ENCODE data around the gene FMNL2.
A peak's percentile ranks its signal among the peaks of the same experiment; 100 is the strongest.

FMNL2 gene

DNA sequence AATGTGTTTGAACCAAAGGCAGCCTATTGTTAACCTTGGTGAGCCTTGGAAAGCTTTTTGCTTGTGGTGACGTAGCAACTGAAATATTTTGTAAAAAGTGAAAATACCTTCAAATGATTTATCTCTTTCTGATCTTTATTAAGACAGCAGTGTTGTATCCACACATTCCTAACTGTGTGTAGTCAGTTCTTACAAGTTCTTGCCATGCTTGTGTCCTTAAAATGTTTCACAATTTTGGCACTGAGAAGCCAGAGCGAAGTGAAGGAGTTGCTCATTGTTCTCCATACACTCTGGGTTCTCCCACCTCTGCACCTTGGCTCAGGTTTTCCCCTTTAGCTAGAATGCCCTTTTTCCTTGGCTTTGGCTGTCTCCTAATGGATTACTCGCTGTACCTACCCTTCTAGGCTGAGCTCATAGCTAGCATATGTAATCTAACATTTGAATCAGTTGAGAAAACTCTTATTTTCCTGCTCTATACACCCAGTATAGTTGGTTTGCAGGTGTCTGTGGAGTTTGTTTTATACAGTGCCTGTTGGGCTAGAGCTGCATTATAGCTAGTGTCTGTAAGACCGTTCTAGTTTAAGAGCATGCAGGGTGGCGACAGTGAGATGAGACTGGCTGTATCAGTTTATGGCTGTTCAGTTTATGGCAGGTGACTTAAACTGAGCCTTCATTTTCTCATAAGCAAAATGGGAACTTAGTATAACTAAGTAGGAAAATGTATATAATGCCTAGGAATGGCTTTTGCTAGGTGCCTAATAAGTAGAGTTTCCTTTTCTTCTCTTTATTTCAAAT, 45.5 kb downstream of the FMNL2 start (continued):
- TF ChIP-seq WT1 (tag by site-specific recombination; IDR thresholded peaks at IDR 0.05) = no peak

- Histone ChIP-seq H3K9me3 (ENCODE audit: control insufficient read depth, insufficient read depth, low read depth, low read length) (no peaks in the 10 kb centered on the region), H3K27ac (ENCODE audit: extremely low read depth, low read depth, low read length) (no peak overlapping the region), H3K36me3 (ENCODE audit: control insufficient read depth in 2 of 2, insufficient read depth in 1 of 2, low read length in 2 of 2) (no peaks in the 10 kb centered on the region), H3K4me3 (ENCODE audit: low read depth, low read length) (no peak overlapping the region), H3K4me1 (ENCODE audit: control insufficient read depth, insufficient read depth, low read length) (peaks cover 9% of the 10 kb centered on the region; the same call in 1 of the 2 replicates)
- no peak for TF ChIP-seq ZNF223 (tag by site-specific recombination; IDR thresholded peaks at IDR 0.05)
- no peak for TF ChIP-seq ZNF146 (tag by site-specific recombination; IDR thresholded peaks at IDR 0.05)
- TF ChIP-seq EGR2 (tag by site-specific recombination; IDR thresholded peaks at IDR 0.05; ENCODE audit: low read depth) = no peak
- TF ChIP-seq ZNF600 (tag by site-specific recombination; IDR thresholded peaks at IDR 0.05) = no peak
- TF ChIP-seq GFI1B (tag by site-specific recombination; IDR thresholded peaks at IDR 0.05) = no peak
- ChIA-PET CTCF (interaction anchor here (0.7 kb wide), 1 partner anchor 53 kb away, joined by 3 read pairs; no protein-coding TSS in a partner anchor), POLR2A (no interaction called here)
These were observed 48.7 kb downstream of the FMNL2 start for GRCh38 chr2:152383702-152384101.

DNA sequence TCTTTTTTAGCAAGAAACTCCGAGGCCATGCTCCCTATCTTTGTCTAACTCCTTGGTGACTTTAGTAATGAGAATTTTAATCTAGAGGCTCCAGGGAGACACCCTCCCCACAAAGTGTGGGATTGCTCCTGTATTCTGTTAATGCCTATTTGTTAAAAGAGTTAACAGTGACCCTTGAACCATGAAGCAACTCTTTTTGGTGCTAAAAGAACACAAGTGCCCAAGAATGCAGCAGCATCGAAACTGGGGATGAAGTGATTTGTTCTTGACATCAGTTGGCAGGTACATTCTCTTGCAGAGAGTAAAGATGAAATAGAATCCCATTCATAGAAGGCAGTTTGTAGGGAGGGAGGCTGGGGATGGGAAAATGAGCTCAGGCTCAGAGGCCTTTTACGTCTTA, 50.0 kb downstream of the FMNL2 start:
- POLR2A ChIA-PET = interaction anchor here (1.0 kb wide), 1 partner anchor 9 kb away, joined by 3 read pairs; no protein-coding TSS in a partner anchor
- no peak overlapping the region for H3K27ac ChIP-seq (ENCODE audit: extremely low read depth, low read depth, low read length)
- no peak for TF ChIP-seq FEZF1 (tag by site-specific recombination; IDR thresholded peaks at IDR 0.05)
- no peak for TF ChIP-seq ZNF701 (tag by site-specific recombination; IDR thresholded peaks at IDR 0.05)
- TF ChIP-seq, protein P1, sequence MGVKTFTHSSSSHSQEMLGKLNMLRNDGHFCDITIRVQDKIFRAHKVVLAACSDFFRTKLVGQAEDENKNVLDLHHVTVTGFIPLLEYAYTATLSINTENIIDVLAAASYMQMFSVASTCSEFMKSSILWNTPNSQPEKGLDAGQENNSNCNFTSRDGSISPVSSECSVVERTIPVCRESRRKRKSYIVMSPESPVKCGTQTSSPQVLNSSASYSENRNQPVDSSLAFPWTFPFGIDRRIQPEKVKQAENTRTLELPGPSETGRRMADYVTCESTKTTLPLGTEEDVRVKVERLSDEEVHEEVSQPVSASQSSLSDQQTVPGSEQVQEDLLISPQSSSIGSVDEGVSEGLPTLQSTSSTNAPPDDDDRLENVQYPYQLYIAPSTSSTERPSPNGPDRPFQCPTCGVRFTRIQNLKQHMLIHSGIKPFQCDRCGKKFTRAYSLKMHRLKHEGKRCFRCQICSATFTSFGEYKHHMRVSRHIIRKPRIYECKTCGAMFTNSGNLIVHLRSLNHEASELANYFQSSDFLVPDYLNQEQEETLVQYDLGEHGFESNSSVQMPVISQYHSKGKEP (tag by site-specific recombination; IDR thresholded peaks at IDR 0.05) = no peak
- no peak for TF ChIP-seq ZNF560 (tag by site-specific recombination; IDR thresholded peaks at IDR 0.05; ENCODE audit: borderline replicate concordance)
- TF ChIP-seq ZNF76 (tag by site-specific recombination; IDR thresholded peaks at IDR 0.05; ENCODE audit: borderline replicate concordance, low read depth) = no peak
- no peak for TF ChIP-seq ZNF114 (tag by site-specific recombination; IDR thresholded peaks at IDR 0.05)
- no peak for TF ChIP-seq ZNF248 (tag by site-specific recombination; IDR thresholded peaks at IDR 0.05)
- no peak for TF ChIP-seq ZNF747 (tag by site-specific recombination; IDR thresholded peaks at IDR 0.05)
- CTCF ChIA-PET = interaction anchor here (0.6 to 1.6 kb wide), 2 partner anchors 8 to 10 kb away, joined by 3 to 4 read pairs; no protein-coding TSS in a partner anchor
- no peaks in the 10 kb centered on the region for H3K9me3 ChIP-seq (ENCODE audit: control insufficient read depth, insufficient read depth, low read depth, low read length)
- no peaks in the 10 kb centered on the region for H3K36me3 ChIP-seq (ENCODE audit: control insufficient read depth in 2 of 2, insufficient read depth in 1 of 2, low read length in 2 of 2)
- H3K4me3 ChIP-seq (ENCODE audit: low read depth, low read length) = no peak overlapping the region
- H3K4me1 ChIP-seq (ENCODE audit: control insufficient read depth, insufficient read depth, low read length) = peaks cover 9% of the 10 kb centered on the region; the same call in 1 of the 2 replicates

DNA sequence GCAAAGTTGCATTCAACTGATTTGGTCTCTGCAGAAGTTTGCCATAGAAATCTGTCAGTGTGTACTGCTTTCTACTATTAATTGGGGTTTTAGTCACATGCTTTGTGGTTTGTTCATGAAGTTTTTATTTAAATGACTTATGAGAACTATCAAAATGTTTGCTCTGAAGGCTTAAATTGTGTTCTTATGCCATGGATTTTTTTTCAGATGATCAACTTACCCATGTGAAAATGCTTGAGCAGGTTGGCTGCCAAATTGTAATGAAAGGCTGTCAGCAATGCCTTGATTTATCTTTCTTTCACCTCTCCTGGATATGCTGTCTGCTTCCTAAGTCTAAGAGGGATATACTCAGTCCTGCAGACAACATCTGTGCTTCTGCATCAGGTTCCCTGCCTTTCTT, 50.7 kb downstream of the FMNL2 start:
- no peaks in the 10 kb centered on the region for H3K9me3 ChIP-seq (ENCODE audit: control insufficient read depth, insufficient read depth, low read depth, low read length)
- TF ChIP-seq, protein P2, sequence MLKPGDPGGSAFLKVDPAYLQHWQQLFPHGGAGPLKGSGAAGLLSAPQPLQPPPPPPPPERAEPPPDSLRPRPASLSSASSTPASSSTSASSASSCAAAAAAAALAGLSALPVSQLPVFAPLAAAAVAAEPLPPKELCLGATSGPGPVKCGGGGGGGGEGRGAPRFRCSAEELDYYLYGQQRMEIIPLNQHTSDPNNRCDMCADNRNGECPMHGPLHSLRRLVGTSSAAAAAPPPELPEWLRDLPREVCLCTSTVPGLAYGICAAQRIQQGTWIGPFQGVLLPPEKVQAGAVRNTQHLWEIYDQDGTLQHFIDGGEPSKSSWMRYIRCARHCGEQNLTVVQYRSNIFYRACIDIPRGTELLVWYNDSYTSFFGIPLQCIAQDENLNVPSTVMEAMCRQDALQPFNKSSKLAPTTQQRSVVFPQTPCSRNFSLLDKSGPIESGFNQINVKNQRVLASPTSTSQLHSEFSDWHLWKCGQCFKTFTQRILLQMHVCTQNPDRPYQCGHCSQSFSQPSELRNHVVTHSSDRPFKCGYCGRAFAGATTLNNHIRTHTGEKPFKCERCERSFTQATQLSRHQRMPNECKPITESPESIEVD (tag by site-specific recombination; IDR thresholded peaks at IDR 0.05) = peak; percentile 41; the same call in 1 of the 2 replicates
- TF ChIP-seq WT1 (tag by site-specific recombination; IDR thresholded peaks at IDR 0.05) = no peak
- no peak overlapping the region for H3K4me3 ChIP-seq (ENCODE audit: low read depth, low read length)
- no peaks in the 10 kb centered on the region for H3K36me3 ChIP-seq (ENCODE audit: control insufficient read depth in 2 of 2, insufficient read depth in 1 of 2, low read length in 2 of 2)
- POLR2A ChIA-PET = interaction anchor here (1.0 kb wide), 1 partner anchor 10 kb away, joined by 3 read pairs; no protein-coding TSS in a partner anchor
- CTCF ChIA-PET = interaction anchor here (0.6 to 1.6 kb wide), 2 partner anchors 9 to 10 kb away, joined by 3 to 4 read pairs; no protein-coding TSS in a partner anchor
- no peak overlapping the region for H3K27ac ChIP-seq (ENCODE audit: extremely low read depth, low read depth, low read length)
- peaks cover 9% of the 10 kb centered on the region; the same call in 1 of the 2 replicates for H3K4me1 ChIP-seq (ENCODE audit: control insufficient read depth, insufficient read depth, low read length)

Measured in HEK293 (cell line).